Measurements from ENCODE around the gene SLC25A12.

- no peak for TF ChIP-seq TCF4 (CRISPR knock-in tag; IDR thresholded peaks at IDR 0.05; ENCODE audit: borderline replicate concordance)
- TF ChIP-seq, protein P1, sequence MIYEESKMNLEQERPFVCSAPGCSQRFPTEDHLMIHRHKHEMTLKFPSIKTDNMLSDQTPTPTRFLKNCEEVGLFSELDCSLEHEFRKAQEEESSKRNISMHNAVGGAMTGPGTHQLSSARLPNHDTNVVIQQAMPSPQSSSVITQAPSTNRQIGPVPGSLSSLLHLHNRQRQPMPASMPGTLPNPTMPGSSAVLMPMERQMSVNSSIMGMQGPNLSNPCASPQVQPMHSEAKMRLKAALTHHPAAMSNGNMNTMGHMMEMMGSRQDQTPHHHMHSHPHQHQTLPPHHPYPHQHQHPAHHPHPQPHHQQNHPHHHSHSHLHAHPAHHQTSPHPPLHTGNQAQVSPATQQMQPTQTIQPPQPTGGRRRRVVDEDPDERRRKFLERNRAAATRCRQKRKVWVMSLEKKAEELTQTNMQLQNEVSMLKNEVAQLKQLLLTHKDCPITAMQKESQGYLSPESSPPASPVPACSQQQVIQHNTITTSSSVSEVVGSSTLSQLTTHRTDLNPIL (CRISPR knock-in tag; IDR thresholded peaks at IDR 0.05; ENCODE audit: low read depth): no peak
- no peak for TF ChIP-seq POU6F1 (CRISPR knock-in tag; IDR thresholded peaks at IDR 0.05; ENCODE audit: borderline replicate concordance, low read depth)
- no peak for TF ChIP-seq TOX (CRISPR knock-in tag; IDR thresholded peaks at IDR 0.05; ENCODE audit: borderline replicate concordance)
- TF ChIP-seq RARB (CRISPR knock-in tag; IDR thresholded peaks at IDR 0.05): no peak
- TF ChIP-seq ZNF70 (CRISPR knock-in tag; IDR thresholded peaks at IDR 0.05): no peak
- no peak for TF ChIP-seq ZFP3 (CRISPR knock-in tag; IDR thresholded peaks at IDR 0.05)
- TF ChIP-seq ZNF565 (CRISPR knock-in tag; conservative IDR thresholded peaks at IDR 0.05; ENCODE audit: low read depth): no peak
- TF ChIP-seq, protein P2, sequence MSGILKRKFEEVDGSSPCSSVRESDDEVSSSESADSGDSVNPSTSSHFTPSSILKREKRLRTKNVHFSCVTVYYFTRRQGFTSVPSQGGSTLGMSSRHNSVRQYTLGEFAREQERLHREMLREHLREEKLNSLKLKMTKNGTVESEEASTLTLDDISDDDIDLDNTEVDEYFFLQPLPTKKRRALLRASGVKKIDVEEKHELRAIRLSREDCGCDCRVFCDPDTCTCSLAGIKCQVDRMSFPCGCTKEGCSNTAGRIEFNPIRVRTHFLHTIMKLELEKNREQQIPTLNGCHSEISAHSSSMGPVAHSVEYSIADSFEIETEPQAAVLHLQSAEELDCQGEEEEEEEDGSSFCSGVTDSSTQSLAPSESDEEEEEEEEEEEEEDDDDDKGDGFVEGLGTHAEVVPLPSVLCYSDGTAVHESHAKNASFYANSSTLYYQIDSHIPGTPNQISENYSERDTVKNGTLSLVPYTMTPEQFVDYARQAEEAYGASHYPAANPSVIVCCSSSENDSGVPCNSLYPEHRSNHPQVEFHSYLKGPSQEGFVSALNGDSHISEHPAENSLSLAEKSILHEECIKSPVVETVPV (CRISPR knock-in tag; IDR thresholded peaks at IDR 0.05): no peak
- TF ChIP-seq ZFP30 (CRISPR knock-in tag; IDR thresholded peaks at IDR 0.05): no peak
- TF ChIP-seq ARNTL (CRISPR knock-in tag; IDR thresholded peaks at IDR 0.05; ENCODE audit: borderline replicate concordance, low read depth): no peak
- TF ChIP-seq PATZ1 (CRISPR knock-in tag; IDR thresholded peaks at IDR 0.05; ENCODE audit: borderline replicate concordance): no peak
Observed at GRCh38 chr2:171832489-171832888, 61.6 kb downstream of the SLC25A12 start.

All from SK-N-SH treated with all-trans-retinoic acid at 6 μM for 48 hours (cell line).